ACC112 (cell line): Measurements from ENCODE around the gene KCNAB2.

Experiments
- H2AFZ ChIP-seq: fragments of 200-600 bp; sonication (generic); one replicate; pipeline ENCODE4 v1.6.0; 2017; ENCODE audit warnings: antibody characterized with exemption, low read length; ENCODE audit not compliant: unreplicated experiment
- H3K27ac ChIP-seq: fragments of 200-600 bp; sonication (generic); 2 replicates; pipeline ENCODE4 v1.5.1; 2014; ENCODE audit warnings: low read depth, mild to moderate bottlenecking, antibody characterized with exemption, low read length, moderate library complexity
- H3K27me3 ChIP-seq: fragments of 200-600 bp; sonication (generic); 2 replicates; pipeline ENCODE4 v1.6.1; 2014; ENCODE audit warnings: mild to moderate bottlenecking, antibody characterized with exemption, low read length, moderate library complexity, mixed read lengths; ENCODE audit not compliant: insufficient read depth
- H3K36me3 ChIP-seq: fragments of 200-600 bp; sonication (generic); 2 replicates; pipeline ENCODE4 v1.6.1; 2016; ENCODE audit warnings: mild to moderate bottlenecking, antibody characterized with exemption, low read length, moderate library complexity, mixed read lengths; ENCODE audit not compliant: insufficient read depth
- H3K4me1 ChIP-seq: fragments of 200-600 bp; sonication (generic); one replicate; pipeline ENCODE4 v1.6.1; 2016; ENCODE audit warnings: low read length, mixed read lengths; ENCODE audit not compliant: insufficient read depth, unreplicated experiment, control insufficient read depth
- H3K4me3 ChIP-seq: fragments of 200-600 bp; sonication (generic); 2 replicates; pipeline ENCODE4 v1.5.1; 2014; ENCODE audit warnings: mild to moderate bottlenecking, low read depth, low read length
- H3K79me2 ChIP-seq: fragments of 200-600 bp; sonication (generic); one replicate; pipeline ENCODE4 v1.6.0; 2016; ENCODE audit warnings: low read length; ENCODE audit not compliant: control insufficient read depth, unreplicated experiment, insufficient read depth

The KCNAB2 gene

GRCh38 chr1:6141592-6141991 lies 95.9 kb downstream of the KCNAB2 start:
- H3K4me1 ChIP-seq, result no peaks in the 10 kb centered on the region
- H3K36me3 ChIP-seq, result no peaks in the 10 kb centered on the region
- H3K79me2 ChIP-seq, result no peaks in the 10 kb centered on the region
- H2AFZ ChIP-seq, result no peak overlapping the region
- no peak overlapping the region for H3K27ac ChIP-seq
- peaks cover 9% of the 10 kb centered on the region; the same call in 1 of the 2 replicates for H3K27me3 ChIP-seq
- H3K4me3 ChIP-seq, result no peak overlapping the region

GRCh38 chr1:6142036-6142621 lies 96.4 kb downstream of the KCNAB2 start:
- H2AFZ ChIP-seq, result no peak overlapping the region
- H3K79me2 ChIP-seq, result no peaks in the 10 kb centered on the region
- no peak overlapping the region for H3K27ac ChIP-seq
- H3K4me3 ChIP-seq, result no peak overlapping the region
- H3K27me3 ChIP-seq, result peaks cover 14% of the 10 kb centered on the region; the same call in 1 of the 2 replicates
- H3K4me1 ChIP-seq, result no peaks in the 10 kb centered on the region
- H3K36me3 ChIP-seq, result no peaks in the 10 kb centered on the region

- H2AFZ ChIP-seq, result no peak overlapping the region
- peaks cover 18% of the 10 kb centered on the region; the same call in 1 of the 2 replicates for H3K27me3 ChIP-seq
- H3K36me3 ChIP-seq, result no peaks in the 10 kb centered on the region
- no peaks in the 10 kb centered on the region for H3K4me1 ChIP-seq
- H3K79me2 ChIP-seq, result no peaks in the 10 kb centered on the region
- H3K4me3 ChIP-seq, result no peak overlapping the region
- H3K27ac ChIP-seq, result no peak overlapping the region
These were observed 97.0 kb downstream of the KCNAB2 start for GRCh38 chr1:6142734-6143133.

GRCh38 chr1:6143395-6143794 lies 97.7 kb downstream of the KCNAB2 start:
- Histone ChIP-seq H3K27ac (no peak overlapping the region), H3K36me3 (no peaks in the 10 kb centered on the region), H3K79me2 (no peaks in the 10 kb centered on the region), H3K4me3 (no peak overlapping the region), H3K27me3 (peaks cover 25% of the 10 kb centered on the region; the same call in 1 of the 2 replicates), H2AFZ (no peak overlapping the region), H3K4me1 (no peaks in the 10 kb centered on the region)

GRCh38 chr1:6144175-6144574 lies 98.5 kb downstream of the KCNAB2 start:
- no peak overlapping the region for H2AFZ ChIP-seq
- no peaks in the 10 kb centered on the region for H3K36me3 ChIP-seq
- no peaks in the 10 kb centered on the region for H3K79me2 ChIP-seq
- peaks cover 31% of the 10 kb centered on the region for H3K27me3 ChIP-seq
- no peak overlapping the region for H3K27ac ChIP-seq
- no peaks in the 10 kb centered on the region for H3K4me1 ChIP-seq
- no peak overlapping the region for H3K4me3 ChIP-seq

- no peak overlapping the region for H3K27ac ChIP-seq
- H3K36me3 ChIP-seq, result no peaks in the 10 kb centered on the region
- no peak overlapping the region for H3K4me3 ChIP-seq
- no peak overlapping the region for H2AFZ ChIP-seq
- no peaks in the 10 kb centered on the region for H3K4me1 ChIP-seq
- H3K27me3 ChIP-seq, result peaks cover 38% of the 10 kb centered on the region
- H3K79me2 ChIP-seq, result no peaks in the 10 kb centered on the region
These were observed 99.1 kb downstream of the KCNAB2 start for GRCh38 chr1:6144647-6145395.

- Histone ChIP-seq H3K79me2 (no peaks in the 10 kb centered on the region), H3K4me3 (no peak overlapping the region), H3K4me1 (no peaks in the 10 kb centered on the region), H3K27ac (no peak overlapping the region), H2AFZ (no peak overlapping the region), H3K36me3 (no peaks in the 10 kb centered on the region), H3K27me3 (peaks cover 43% of the 10 kb centered on the region)
These were observed 99.7 kb downstream of the KCNAB2 start for GRCh38 chr1:6145396-6145750.

GRCh38 chr1:6145864-6146410 lies 100.2 kb downstream of the KCNAB2 start:
- no peak overlapping the region for H2AFZ ChIP-seq
- H3K4me1 ChIP-seq, result no peaks in the 10 kb centered on the region
- H3K27me3 ChIP-seq, result peaks cover 44% of the 10 kb centered on the region
- no peak overlapping the region for H3K4me3 ChIP-seq
- H3K36me3 ChIP-seq, result no peaks in the 10 kb centered on the region
- H3K27ac ChIP-seq, result no peak overlapping the region
- H3K79me2 ChIP-seq, result no peaks in the 10 kb centered on the region

- H3K27me3 ChIP-seq, result peaks cover 49% of the 10 kb centered on the region
- no peak overlapping the region for H3K27ac ChIP-seq
- no peaks in the 10 kb centered on the region for H3K79me2 ChIP-seq
- H3K36me3 ChIP-seq, result no peaks in the 10 kb centered on the region
- no peak overlapping the region for H2AFZ ChIP-seq
- H3K4me1 ChIP-seq, result no peaks in the 10 kb centered on the region
- peak overlapping the region; percentile 47; the same call in 1 of the 2 replicates for H3K4me3 ChIP-seq
These were observed 103.0 kb downstream of the KCNAB2 start for GRCh38 chr1:6148497-6149241.

GRCh38 chr1:6149597-6149996 lies 103.9 kb downstream of the KCNAB2 start:
- no peaks in the 10 kb centered on the region for H3K79me2 ChIP-seq
- no peak overlapping the region for H3K27ac ChIP-seq
- H3K36me3 ChIP-seq, result no peaks in the 10 kb centered on the region
- no peaks in the 10 kb centered on the region for H3K4me1 ChIP-seq
- peaks cover 45% of the 10 kb centered on the region for H3K27me3 ChIP-seq
- H3K4me3 ChIP-seq, result no peak overlapping the region
- no peak overlapping the region for H2AFZ ChIP-seq
